Measurements from ENCODE around the gene PCDH15. TPM values are rescaled to one million over a fixed set of nuclear protein-coding genes. Genes with fewer than 3 reads are reported as not detected.

The PCDH15 gene
- total RNA-seq: not detected
- total RNA-seq (2013): not detected

DNA sequence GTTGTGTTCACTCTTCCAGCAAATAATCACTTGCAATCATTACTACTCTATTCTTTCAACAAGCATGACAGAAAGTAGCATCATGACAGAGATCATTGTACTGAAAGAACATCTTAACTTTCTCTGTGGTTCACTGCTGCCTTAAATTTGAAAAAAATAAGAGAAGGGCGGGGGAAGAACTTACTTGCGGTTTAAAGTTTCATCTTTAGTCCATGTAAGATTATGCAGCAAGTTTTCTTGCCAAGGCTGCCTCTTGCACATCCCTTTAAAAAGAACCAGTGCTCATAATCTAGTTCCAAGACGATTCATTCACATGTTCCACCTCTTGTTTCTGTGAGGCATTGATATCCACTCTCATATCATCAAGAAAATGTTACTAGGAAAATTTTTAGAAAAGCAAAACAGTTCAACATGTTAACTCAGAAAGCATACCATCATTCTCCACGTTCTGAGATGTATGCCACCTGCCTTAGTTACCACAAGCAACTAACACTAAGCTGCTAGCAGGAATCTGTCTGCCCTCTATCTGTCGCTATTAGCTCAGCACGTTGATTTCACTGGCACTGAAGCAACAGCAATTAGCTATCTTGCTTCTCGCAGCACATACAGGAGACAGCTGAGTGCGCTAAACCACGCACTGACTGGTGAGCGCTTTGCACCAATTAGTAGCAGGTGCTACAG is at the start of gene PCDH15:
Gene PCDH15, minus strand, starts transcription at position 491 of the 681 bp plus-strand sequence. CDS start 136,969 bp downstream, outside the sequence.
- no peaks in the 10 kb centered on the region for H3K4me1 Mint-ChIP-seq
- ATAC-seq (no peak), DNase-seq (no peak)
- no peaks in the 10 kb centered on the region for H3K36me3 ChIP-seq (ENCODE audit: control insufficient read depth, insufficient read depth, low read length)
- H3K4me3 ChIP-seq (ENCODE audit: low read length): no peak within 1 kb of the TSS
- H3K36me3 Mint-ChIP-seq: no peaks in the 10 kb centered on the region
- TF ChIP-seq CTCF (IDR thresholded peaks at IDR 0.05): no peak
- H3K27ac ChIP-seq (ENCODE audit: low read length): no peak within 1 kb of the TSS
- WGBS (ENCODE audit: insufficient coverage): 36% methylated on average over 10 of the region's 10 CpGs
- H3K9me3 ChIP-seq (ENCODE audit: control insufficient read depth, insufficient read depth, low read length): no peaks in the 10 kb centered on the region
- no peaks in the 10 kb centered on the region for H3K27me3 Mint-ChIP-seq (ENCODE audit: low read depth in 2 of 2)
- no peaks in the 10 kb centered on the region for H3K4me1 ChIP-seq (ENCODE audit: control insufficient read depth, insufficient read depth, low read length)
- intact Hi-C loops (cut with micrococcal nuclease): no loop called here
- no peak within 1 kb of the TSS for H3K4me3 Mint-ChIP-seq
- H3K27me3 ChIP-seq (ENCODE audit: control insufficient read depth, insufficient read depth, low read length): no peaks in the 10 kb centered on the region
- H3K27ac Mint-ChIP-seq: no peak within 1 kb of the TSS
- H3K9me3 Mint-ChIP-seq: peaks cover 13 to 18% of the 10 kb centered on the region in 2 donors

- no peaks in the 10 kb centered on the region for H3K4me1 Mint-ChIP-seq
- DNase-seq: no peak
- no peaks in the 10 kb centered on the region for H3K9me3 ChIP-seq (ENCODE audit: control insufficient read depth, insufficient read depth, low read length)
- no peak for ATAC-seq
- peaks cover 10 to 12% of the 10 kb centered on the region in 2 donors for H3K9me3 Mint-ChIP-seq
- H3K4me1 ChIP-seq (ENCODE audit: control insufficient read depth, insufficient read depth, low read length): no peaks in the 10 kb centered on the region
- no peak overlapping the region for H3K27ac ChIP-seq (ENCODE audit: low read length)
- no peaks in the 10 kb centered on the region for H3K27me3 Mint-ChIP-seq (ENCODE audit: low read depth in 2 of 2)
- H3K4me3 Mint-ChIP-seq: no peak overlapping the region
- H3K36me3 Mint-ChIP-seq: peaks cover 8% of the 10 kb centered on the region
- no peaks in the 10 kb centered on the region for H3K27me3 ChIP-seq (ENCODE audit: control insufficient read depth, insufficient read depth, low read length)
- no peak overlapping the region for H3K4me3 ChIP-seq (ENCODE audit: low read length)
- no peak for TF ChIP-seq CTCF (IDR thresholded peaks at IDR 0.05)
- intact Hi-C loops (cut with micrococcal nuclease): no loop called here
- no peak overlapping the region for H3K27ac Mint-ChIP-seq
- H3K36me3 ChIP-seq (ENCODE audit: control insufficient read depth, insufficient read depth, low read length): no peaks in the 10 kb centered on the region
Measured at GRCh38 chr10:54843932-54844331, 42.9 kb upstream of the PCDH15 start.

DNA sequence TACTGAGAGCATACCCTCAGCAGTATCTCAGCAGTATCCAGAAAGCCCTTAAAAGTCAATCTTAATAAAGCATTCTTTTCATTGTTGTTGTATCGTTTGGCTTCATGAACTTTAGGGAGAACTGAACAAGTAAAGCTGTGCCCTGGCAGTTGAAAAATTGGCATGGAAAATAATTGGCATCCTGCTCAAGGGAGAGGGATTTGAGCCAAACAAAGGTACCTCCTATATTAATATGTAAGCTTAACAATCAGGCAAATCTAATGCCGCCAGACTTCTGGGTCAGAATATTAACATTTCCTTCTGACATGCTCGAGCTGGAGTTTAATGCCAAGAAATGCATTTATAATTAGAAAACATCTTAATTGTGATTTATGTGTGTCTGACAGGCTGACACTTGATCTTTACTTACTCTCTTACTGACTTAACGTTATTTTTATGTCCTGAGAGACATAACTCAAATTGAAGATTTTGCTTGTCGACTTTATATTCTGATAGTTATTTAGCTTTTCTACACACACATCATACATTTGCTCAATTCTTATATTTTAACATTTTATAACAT is 42.1 kb upstream of the PCDH15 start:
- peaks cover 2% of the 10 kb centered on the region for H3K9me3 ChIP-seq (ENCODE audit: control insufficient read depth, insufficient read depth, low read length)
- Mint-ChIP-seq H3K4me1 (no peaks in the 10 kb centered on the region), H3K27ac (no peak overlapping the region), H3K27me3 (ENCODE audit: low read depth in 2 of 2) (no peaks in the 10 kb centered on the region), H3K4me3 (no peak overlapping the region), H3K36me3 (peaks cover 8% of the 10 kb centered on the region), H3K9me3 (peaks cover 10 to 14% of the 10 kb centered on the region in 2 donors)
- H3K4me3 ChIP-seq (ENCODE audit: low read length): no peak overlapping the region
- H3K27ac ChIP-seq (ENCODE audit: low read length): no peak overlapping the region
- no peak for TF ChIP-seq CTCF (IDR thresholded peaks at IDR 0.05)
- no peaks in the 10 kb centered on the region for H3K36me3 ChIP-seq (ENCODE audit: control insufficient read depth, insufficient read depth, low read length)
- DNase-seq: no peak
- no peaks in the 10 kb centered on the region for H3K4me1 ChIP-seq (ENCODE audit: control insufficient read depth, insufficient read depth, low read length)
- 100% methylated on average over 1 of the region's 5 CpGs for WGBS (ENCODE audit: insufficient coverage)
- intact Hi-C loops (cut with micrococcal nuclease): no loop called here
- ATAC-seq: no peak
- no peaks in the 10 kb centered on the region for H3K27me3 ChIP-seq (ENCODE audit: control insufficient read depth, insufficient read depth, low read length)

- no peaks in the 10 kb centered on the region for H3K27me3 Mint-ChIP-seq (ENCODE audit: low read depth in 2 of 2)
- no peak overlapping the region for H3K4me3 Mint-ChIP-seq
- peaks cover 9% of the 10 kb centered on the region for H3K9me3 ChIP-seq (ENCODE audit: control insufficient read depth, insufficient read depth, low read length)
- H3K4me1 ChIP-seq (ENCODE audit: control insufficient read depth, insufficient read depth, low read length): no peaks in the 10 kb centered on the region
- no peak overlapping the region for H3K27ac ChIP-seq (ENCODE audit: low read length)
- H3K4me3 ChIP-seq (ENCODE audit: low read length): no peak overlapping the region
- no peak for TF ChIP-seq CTCF (IDR thresholded peaks at IDR 0.05)
- H3K27me3 ChIP-seq (ENCODE audit: control insufficient read depth, insufficient read depth, low read length): no peaks in the 10 kb centered on the region
- peaks cover 14% of the 10 kb centered on the region for H3K36me3 Mint-ChIP-seq
- no peaks in the 10 kb centered on the region for H3K36me3 ChIP-seq (ENCODE audit: control insufficient read depth, insufficient read depth, low read length)
- no peak overlapping the region for H3K27ac Mint-ChIP-seq
- no peak for DNase-seq
- 85% methylated on average over 4 of the region's 5 CpGs for WGBS (ENCODE audit: insufficient coverage)
- H3K9me3 Mint-ChIP-seq: peaks cover 19 to 21% of the 10 kb centered on the region in 2 donors
- no peak for ATAC-seq
- H3K4me1 Mint-ChIP-seq: no peaks in the 10 kb centered on the region
- intact Hi-C loops (cut with micrococcal nuclease): no loop called here
Measured at GRCh38 chr10:54837479-54837878, 36.4 kb upstream of the PCDH15 start.

Measured in natural killer cell (primary cell).